UCSD-AML1 (cell line): ENCODE measurements around the gene C10orf90.

Source experiments
- DNase-seq: peaks from one replicate; lab custom pipeline; 2025; ENCODE audit not compliant: unreplicated experiment; lab: John Stamatoyannopoulos, UW

Gene C10orf90

GRCh38 chr10:126586128-126586527 is 84.4 kb downstream of the C10orf90 start:
- DNase-seq, result no peak

GRCh38 chr10:126585249-126586017 is 85.1 kb downstream of the C10orf90 start:
- DNase-seq, result no peak

GRCh38 chr10:126584836-126585235 is 85.7 kb downstream of the C10orf90 start:
- no peak for DNase-seq

- no peak for DNase-seq
Measured at GRCh38 chr10:126583552-126584200, 86.8 kb downstream of the C10orf90 start.

GRCh38 chr10:126581648-126582046 is 88.8 kb downstream of the C10orf90 start:
- DNase-seq, result no peak

GRCh38 chr10:126580873-126581647 is 89.4 kb downstream of the C10orf90 start:
- no peak for DNase-seq

- DNase-seq, result no peak
Measured at GRCh38 chr10:126576336-126576735, 94.2 kb downstream of the C10orf90 start.

GRCh38 chr10:126570621-126571602 is 99.6 kb downstream of the C10orf90 start:
- no peak for DNase-seq

GRCh38 chr10:126570245-126570570 is 100.3 kb downstream of the C10orf90 start:
- no peak for DNase-seq

- no peak for DNase-seq
Measured at GRCh38 chr10:126569513-126570244, 100.8 kb downstream of the C10orf90 start.

- no peak for DNase-seq
Measured at GRCh38 chr10:126568809-126569385, 101.6 kb downstream of the C10orf90 start.

- DNase-seq, result no peak
Measured at GRCh38 chr10:126565871-126566270, 104.6 kb downstream of the C10orf90 start.

- no peak for DNase-seq
Measured at GRCh38 chr10:126565441-126565840, 105.1 kb downstream of the C10orf90 start.

- DNase-seq, result no peak
Measured at GRCh38 chr10:126564326-126564888, 106.1 kb downstream of the C10orf90 start.

- no peak for DNase-seq
Measured at GRCh38 chr10:126563361-126563760, 107.1 kb downstream of the C10orf90 start.

- DNase-seq, result no peak
Measured at GRCh38 chr10:126561921-126562680, 108.4 kb downstream of the C10orf90 start.

GRCh38 chr10:126561294-126561920 is 109.1 kb downstream of the C10orf90 start:
- no peak for DNase-seq

GRCh38 chr10:126558881-126559280 is 111.6 kb downstream of the C10orf90 start:
- no peak for DNase-seq
